GOT3 (cell line): ENCODE data around the gene TBX18.

Source experiments
- DNase-seq: peaks from one replicate; lab custom pipeline; 2025; ENCODE audit warnings: mixed read lengths; lab: John Stamatoyannopoulos, UW

The TBX18 gene

GRCh38 chr6:84764332-84765049 lies at the start of gene TBX18:
Gene TBX18, minus strand, starts transcription at chr6:84764598. Its CDS starts 417 bp downstream, at chr6:84764181.
- DNase-seq = peak; percentile 80

GRCh38 chr6:84811351-84811750 lies 47.0 kb upstream of the TBX18 start:
- no peak for DNase-seq

GRCh38 chr6:84809455-84809854 lies 45.1 kb upstream of the TBX18 start:
- DNase-seq = no peak

- no peak for DNase-seq
Observed at GRCh38 chr6:84808491-84809061, 44.2 kb upstream of the TBX18 start.

GRCh38 chr6:84805145-84805544 lies 40.7 kb upstream of the TBX18 start:
- DNase-seq = no peak

- no peak for DNase-seq
Observed at GRCh38 chr6:84804720-84805119, 40.3 kb upstream of the TBX18 start.

GRCh38 chr6:84801250-84801649 lies 36.9 kb upstream of the TBX18 start:
- DNase-seq = no peak

GRCh38 chr6:84798257-84798656 lies 33.9 kb upstream of the TBX18 start:
- DNase-seq = no peak

- no peak for DNase-seq
Observed at GRCh38 chr6:84796343-84796742, 31.9 kb upstream of the TBX18 start.

GRCh38 chr6:84791927-84792326 lies 27.5 kb upstream of the TBX18 start:
- no peak for DNase-seq

- no peak for DNase-seq
Observed at GRCh38 chr6:84791233-84791632, 26.8 kb upstream of the TBX18 start.

- no peak for DNase-seq
Observed at GRCh38 chr6:84789170-84789569, 24.8 kb upstream of the TBX18 start.

GRCh38 chr6:84788689-84789088 lies 24.3 kb upstream of the TBX18 start:
- no peak for DNase-seq

- no peak for DNase-seq
Observed at GRCh38 chr6:84785671-84786070, 21.3 kb upstream of the TBX18 start.

GRCh38 chr6:84779917-84780316 lies 15.5 kb upstream of the TBX18 start:
- no peak for DNase-seq

- DNase-seq = no peak
Observed at GRCh38 chr6:84779380-84779779, 15.0 kb upstream of the TBX18 start.

GRCh38 chr6:84777888-84778287 lies 13.5 kb upstream of the TBX18 start:
- DNase-seq = no peak

GRCh38 chr6:84776392-84776791 lies 12.0 kb upstream of the TBX18 start:
- DNase-seq = no peak

- no peak for DNase-seq
Observed at GRCh38 chr6:84775751-84776150, 11.4 kb upstream of the TBX18 start.

- DNase-seq = no peak
Observed at GRCh38 chr6:84774985-84775284, 10.5 kb upstream of the TBX18 start.

GRCh38 chr6:84774157-84774984 lies 10.0 kb upstream of the TBX18 start:
- peak; percentile 45 for DNase-seq

GRCh38 chr6:84773431-84774156 lies 9.2 kb upstream of the TBX18 start:
- peak; percentile 22 for DNase-seq

- DNase-seq = no peak
Observed at GRCh38 chr6:84773133-84773430, 8.7 kb upstream of the TBX18 start.
